ENCODE data around the gene DOK1.
A peak's percentile ranks its signal among the peaks of the same experiment; 100 is the strongest.

The DOK1 gene

GRCh38 chr2:74528600-74529356 is 25.7 kb upstream of the DOK1 start:
- peak overlapping the region; percentile 79 for H2AFZ ChIP-seq (ENCODE audit: low read depth, low read length)
- H3K36me3 ChIP-seq (ENCODE audit: insufficient read depth, low read length) = peaks cover 68% of the 10 kb centered on the region
- ATAC-seq (ENCODE audit: insufficient read depth, low read depth) = peak; percentile 7
- DNase-seq = no peak
- TF ChIP-seq EZH2 (IDR thresholded peaks at IDR 0.05; ENCODE audit: borderline replicate concordance, low read depth, low read length, severe bottlenecking) (no peak), CTCF (IDR thresholded peaks at IDR 0.05; ENCODE audit: borderline replicate concordance, extremely low read depth, low read length, poor library complexity, severe bottlenecking) (peak; percentile 13)
- H3K9me3 ChIP-seq (ENCODE audit: insufficient read depth, low read length, severe bottlenecking) = no peaks in the 10 kb centered on the region
- H3K4me3 ChIP-seq (ENCODE audit: low read depth in 1 of 2, low read length in 2 of 2) = peak overlapping the region; percentile 36 to 67
- no peaks in the 10 kb centered on the region for H3K27me3 ChIP-seq (ENCODE audit: insufficient read depth, low read length, poor library complexity)
- H3K9ac ChIP-seq (ENCODE audit: low read depth, low read length) = peak overlapping the region; percentile 75
- H3K27ac ChIP-seq (ENCODE audit: low read length) = peak overlapping the region; percentile 91
- peak overlapping the region; percentile 87 for H3K4me2 ChIP-seq (ENCODE audit: insufficient read depth, low read length)
- peaks cover 38% of the 10 kb centered on the region for H3K79me2 ChIP-seq (ENCODE audit: insufficient read depth, low read length)
- peaks cover 38% of the 10 kb centered on the region for H3K4me1 ChIP-seq (ENCODE audit: insufficient read depth, low read length)
- H4K20me1 ChIP-seq (ENCODE audit: insufficient read depth, low read length) = peaks cover 15% of the 10 kb centered on the region; the same call in 1 of the 2 replicates

GRCh38 chr2:74529357-74530238 is 24.9 kb upstream of the DOK1 start, which contains the start of the genes AUP1 and HTRA2:
AUP1 (minus strand) TSS chr2:74529706; CDS start chr2:74529629, 77 bp downstream.
HTRA2 (plus strand) TSS chr2:74529933; CDS start chr2:74530007, 74 bp downstream.
- Histone ChIP-seq H3K27ac (ENCODE audit: low read length) (peak within 1 kb of the TSS; percentile 91), H3K79me2 (ENCODE audit: insufficient read depth, low read length) (peaks cover 38% of the 10 kb centered on the region)

More at GRCh38 chr2:74529357-74530238, 24.9 kb upstream of the DOK1 start, which contains the start of the genes AUP1 and HTRA2:
- peak; percentile 90 for ATAC-seq (ENCODE audit: insufficient read depth, low read depth)
- H3K4me2 ChIP-seq (ENCODE audit: insufficient read depth, low read length) = peak within 1 kb of the TSS; percentile 87
- peak within 1 kb of the TSS; percentile 75 for H3K9ac ChIP-seq (ENCODE audit: low read depth, low read length)
- peak within 1 kb of the TSS; percentile 79 for H2AFZ ChIP-seq (ENCODE audit: low read depth, low read length)
- peak; percentile 94 for DNase-seq
- no peak for TF ChIP-seq EZH2 (IDR thresholded peaks at IDR 0.05; ENCODE audit: borderline replicate concordance, low read depth, low read length, severe bottlenecking)
- peak; percentile 1 for TF ChIP-seq CTCF (IDR thresholded peaks at IDR 0.05; ENCODE audit: borderline replicate concordance, extremely low read depth, low read length, poor library complexity, severe bottlenecking)
- peaks cover 15% of the 10 kb centered on the region; the same call in 1 of the 2 replicates for H4K20me1 ChIP-seq (ENCODE audit: insufficient read depth, low read length)
- peaks cover 68% of the 10 kb centered on the region for H3K36me3 ChIP-seq (ENCODE audit: insufficient read depth, low read length)
- no peaks in the 10 kb centered on the region for H3K9me3 ChIP-seq (ENCODE audit: insufficient read depth, low read length, severe bottlenecking)
- peaks cover 38% of the 10 kb centered on the region for H3K4me1 ChIP-seq (ENCODE audit: insufficient read depth, low read length)
- no peaks in the 10 kb centered on the region for H3K27me3 ChIP-seq (ENCODE audit: insufficient read depth, low read length, poor library complexity)
- peak within 1 kb of the TSS; percentile 36 to 67 for H3K4me3 ChIP-seq (ENCODE audit: low read depth in 1 of 2, low read length in 2 of 2)

Data from DND-41 (cell line).